K562 (cell line): ENCODE results near the gene PPP1R3E. TPM values are rescaled to one million over a fixed set of nuclear protein-coding genes. Genes with fewer than 3 reads are reported as not detected.

ENCODE experiments used
- ATAC-seq: fragments of 200-7000 bp; cut with Tn5 transposase; 3 replicates; pipeline ENCODE4 v1.9.1; 2020; ENCODE audit warnings: moderate library complexity
- BruUV-seq: library from RNA; stranded (reverse); fragments of 400-500 nt; replicated peaks from 2 replicates; lab custom pipeline; 2021; lab: Mats Ljungman, UMichigan
- CTCF ChIA-PET: fragments of 300-600 bp; formaldehyde crosslinking; extraction: SDS; loops from one replicate; lab custom pipeline; 2021; ENCODE audit warnings: low intra/inter-chr PET ratio; lab: Yijun Ruan, JAX
- POLR2A ChIA-PET: fragments of 300-600, 350-650 bp; sonication (Branson Sonifier 250); formaldehyde crosslinking; extraction: SDS; loops from one replicate; lab custom pipeline; 2021; ENCODE audit warnings: antibody characterized with exemption, inconsistent platforms; lab: Yijun Ruan, JAX
- DNase-seq, 4 experiments: peaks; one replicate each; pipeline versions ENCODE4 v3.0.0 to v3.0.0-alpha.2; 2011 to 2018; ENCODE audit warnings: low spot score in 3 of 4, mixed read lengths in 3 of 4; ENCODE audit errors: extremely low read depth in 1 of 4
- FAIRE-seq: peaks from 2 replicates; lab custom pipeline; 2011; peaks lifted over from hg19 to GRCh38; lab: Jason Lieb, UNC
- H2AFZ ChIP-seq: 2 replicates; pipeline ENCODE4 v1.6.0; 2011; ENCODE audit warnings: low read depth, low read length, control low read depth, inconsistent platforms
- H3K27ac ChIP-seq: fragments of 200-600 bp; 3 replicates; pipeline ENCODE4 v1.8.0; 2011; ENCODE audit warnings: low read depth, mild to moderate bottlenecking, control low read depth, inconsistent platforms, low read length, moderate library complexity, mixed read lengths; ENCODE audit errors: extremely low read depth
- H3K27me3 ChIP-seq, 2 experiments: fragments of 300-600 bp in 1 of 2; 2 replicates in 1 of 2; 3 replicates in 1 of 2; pipeline versions ENCODE4 v1.6.0 to v1.8.0; 2011; ENCODE audit warnings: inconsistent platforms in 2 of 2, low read length in 2 of 2, mild to moderate bottlenecking in 1 of 2, mixed read lengths in 1 of 2, moderate library complexity in 1 of 2; ENCODE audit not compliant: control insufficient read depth in 2 of 2, insufficient read depth in 2 of 2
- H3K36me3 ChIP-seq: fragments of 300-600 bp; 3 replicates; pipeline ENCODE4 v1.8.0; 2011; ENCODE audit warnings: mild to moderate bottlenecking, low read length, inconsistent platforms; ENCODE audit not compliant: control insufficient read depth, insufficient read depth
- H3K4me1 ChIP-seq, 2 experiments: fragments of 200-600 bp in 1 of 2; replicated peaks in 1 of 2; 2 replicates in 1 of 2; 3 replicates in 1 of 2; pipeline versions ENCODE4 v1.5.1 to v1.8.0; 2011; ENCODE audit warnings: inconsistent platforms in 2 of 2, low read length in 2 of 2, mild to moderate bottlenecking in 1 of 2, mixed read lengths in 1 of 2, moderate library complexity in 1 of 2; ENCODE audit not compliant: control insufficient read depth in 2 of 2, insufficient read depth in 2 of 2
- H3K4me2 ChIP-seq: 2 replicates; pipeline ENCODE4 v1.6.1; 2011; ENCODE audit warnings: low read length, control low read depth, inconsistent platforms, mixed read lengths; ENCODE audit not compliant: insufficient read depth
- H3K4me3 ChIP-seq: fragments of 200-600 bp; sonication (generic), shearing (Covaris generic); 2 replicates; pipeline ENCODE4 v1.5.1; 2016; ENCODE audit warnings: control low read depth, inconsistent platforms
- H3K79me2 ChIP-seq: fragments of 200-600 bp; 3 replicates; pipeline ENCODE4 v1.8.0; 2011; ENCODE audit warnings: low read length, inconsistent platforms; ENCODE audit not compliant: control insufficient read depth, insufficient read depth
- H3K9ac ChIP-seq, 2 experiments: 2 replicates each; pipeline versions ENCODE4 v1.6.0 to v1.6.1; 2011; ENCODE audit warnings: low read depth in 2 of 2, low read length in 2 of 2, control low read depth in 1 of 2, inconsistent platforms in 1 of 2, mild to moderate bottlenecking in 1 of 2, mixed read lengths in 1 of 2; ENCODE audit not compliant: insufficient read depth in 1 of 2
- H3K9me1 ChIP-seq: one replicate; pipeline ENCODE4 v1.6.0; 2011; ENCODE audit warnings: inconsistent platforms, mild to moderate bottlenecking, low read length, moderate library complexity; ENCODE audit not compliant: control insufficient read depth, insufficient read depth
- H3K9me3 ChIP-seq: replicated peaks from 2 replicates; pipeline ENCODE4 v1.5.1; 2011; ENCODE audit warnings: low read depth, low read length, inconsistent platforms; ENCODE audit not compliant: control insufficient read depth, insufficient read depth
- H4K20me1 ChIP-seq: replicated peaks from 2 replicates; pipeline ENCODE4 v1.6.1; 2011; ENCODE audit warnings: low read length, inconsistent platforms, mixed read lengths; ENCODE audit not compliant: control insufficient read depth, insufficient read depth
- BMI1 ChIP-seq: fragments of 150-350 bp; IDR thresholded peaks from 2 replicates; pipeline ENCODE4 v1.6.1; 2014; ENCODE audit warnings: low read length
- E2F8 ChIP-seq: fragments of 450-650 bp; IDR thresholded peaks from 2 replicates; pipeline ENCODE4 v1.7.1; 2018; ENCODE audit warnings: mild to moderate bottlenecking, low read depth; ENCODE audit not compliant: partially characterized antibody
- HNRNPH1 ChIP-seq: fragments of 200-400 bp; formaldehyde crosslinking; optimal IDR thresholded peaks from 2 replicates; pipeline ENCODE3; 2017; ENCODE audit warnings: low read depth, mild to moderate bottlenecking, low read length, moderate library complexity
- SMAD1 ChIP-seq: fragments of 150-350 bp; IDR thresholded peaks from 2 replicates; pipeline ENCODE4 v1.6.1; 2014; ENCODE audit warnings: low read length, low read depth; ENCODE audit not compliant: partially characterized antibody
- ZSCAN29 ChIP-seq: fragments of 450-650 bp; IDR thresholded peaks from 2 replicates; pipeline ENCODE4 v1.6.1; 2017
- WGBS: fragments of 100-300 bp; shearing (Covaris generic); methylation state at CpG from one replicate; pipeline ENCODE4 v1.1.6; 2016; ENCODE audit warnings: low coverage, mixed read lengths; ENCODE audit not compliant: insufficient coverage; ENCODE audit errors: missing lambda C conversion rate; 5-methylcytosine and 5-hydroxymethylcytosine counted together
- in situ Hi-C: fragments of 300-500 bp; cut with MboI; formaldehyde crosslinking; loops from 4 replicates; pipeline ENCODE4 v1.15.0; 2018; ENCODE audit warnings: inconsistent platforms, mixed read lengths
- intact Hi-C: fragments of 100-400 bp; cut with micrococcal nuclease; formaldehyde crosslinking; loops from 2 replicates; pipeline ENCODE4 v1.14.2; 2022
- polyA plus RNA-seq, 8 experiments: library from polyadenylated mRNA; depleted of rRNA in 4 of 8; stranded (reverse) in 5 of 8; unstranded in 3 of 8; fragments of >200 nt; fragmentation: Nextera tagmentation in 2 of 8; fragmentation: Illumina TruSeq in 1 of 8; extraction: Ambion mirVana in 2 of 8; extraction: Trizol in 1 of 8; gene quantifications; 2 replicates each; pipeline versions ENCODE4 v1.2.1 to v1.2.3, GENCODE V29; 2011 to 2014; ENCODE audit warnings: inconsistent platforms in 1 of 8, missing spikeins in 1 of 8
- total RNA-seq, 7 experiments: library from RNA; depleted of rRNA in 6 of 7; stranded (reverse); fragments of >200 nt in 6 of 7; fragmentation: Illumina TruSeq in 2 of 7; extraction: Trizol in 2 of 7; gene quantifications; 2 replicates each; pipeline versions ENCODE4 v1.2.1 to v1.2.3, GENCODE V29; 2011 to 2021; ENCODE audit warnings: low replicate concordance in 1 of 7
- TF ChIP-seq, protein P1 (sequence below): fragments of 250-450 bp; sonication (Bioruptor Pico); IDR thresholded peaks from 2 replicates; pipeline ENCODE4 v1.5.0; 2021; ENCODE audit warnings: mild to moderate bottlenecking, moderate library complexity
- TF ChIP-seq, protein P2 (sequence below): sonication (generic); formaldehyde crosslinking; IDR thresholded peaks from 2 replicates; pipeline ENCODE4 v1.4.0; 2020; ENCODE audit warnings: mild to moderate bottlenecking, missing genetic modification reagents
- TF ChIP-seq, protein P3 (sequence below), 3 experiments: fragments of 200-800 bp in 1 of 3; fragments of 250-450 bp in 1 of 3; fragments of 450-650 bp in 1 of 3; sonication (Bioruptor Pico) in 1 of 3; sonication (Bioruptor generic) in 1 of 3; formaldehyde crosslinking in 1 of 3; IDR thresholded peaks; 2 replicates each; pipeline versions ENCODE4 v1.6.1 to v1.8.0; 2016 to 2022; ENCODE audit warnings: mild to moderate bottlenecking in 2 of 3, missing genetic modification characterization in 2 of 3, missing compliant biosample characterization in 1 of 3, moderate library complexity in 1 of 3

The PPP1R3E gene
- total and polyA plus RNA-seq, 9 of the 15 experiments (the other 6 are each of a cell fraction or from before 2014, with no cell fraction given): 3.2 to 18.4 (median 7.6) TPM

DNA sequence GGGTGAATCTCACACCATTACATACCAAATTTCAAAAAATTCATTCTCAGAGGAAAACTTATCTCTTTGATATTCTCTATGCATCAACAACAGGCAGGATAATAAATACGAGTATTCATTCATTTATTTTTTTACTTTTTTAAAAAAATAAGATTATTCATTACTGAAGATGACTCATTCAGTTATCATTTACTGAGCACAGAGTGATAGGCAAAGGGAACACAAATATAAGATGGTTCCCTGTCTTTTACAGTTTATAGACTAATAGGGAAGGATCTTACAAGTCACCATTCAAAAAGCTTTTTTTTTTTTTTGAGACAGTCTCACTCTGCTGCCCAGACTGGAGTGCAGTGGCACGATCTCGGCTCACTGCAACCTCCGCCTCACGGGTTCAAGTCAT lies 13.6 kb upstream of the PPP1R3E start (continued):
- TF ChIP-seq BMI1: no peak

- BruUV-seq: no TSS peak
- Histone ChIP-seq H3K4me1 (peaks cover 18 to 23% of the 10 kb centered on the region in 2 experiments; a peak in 4 of 5 replicates), H3K9me1 (peaks cover 4% of the 10 kb centered on the region), H3K79me2 (peaks cover 45% of the 10 kb centered on the region), H3K4me2 (no peak overlapping the region), H3K4me3 (no peak overlapping the region), H4K20me1 (no peaks in the 10 kb centered on the region), H3K27ac (no peak overlapping the region), H3K9ac (no peak overlapping the region), H3K9me3 (no peaks in the 10 kb centered on the region), H3K27me3 (no peaks in the 10 kb centered on the region), H2AFZ (no peak overlapping the region), H3K36me3 (peaks cover 56% of the 10 kb centered on the region)
- DNase-seq (no peak), FAIRE-seq (no peak), ATAC-seq (no peak)
- CTCF ChIA-PET: no interaction called here
- in situ Hi-C loops (no loop called here), intact Hi-C loops (no loop called here)
- POLR2A ChIA-PET: interaction anchor here (3.9 kb wide), 1 partner anchor 10 kb away, joined by 30 read pairs; the partner anchor contains the start of gene PABPN1
- 100% methylated on average over 1 of the region's 1 CpG for WGBS
- TF ChIP-seq, protein P1, sequence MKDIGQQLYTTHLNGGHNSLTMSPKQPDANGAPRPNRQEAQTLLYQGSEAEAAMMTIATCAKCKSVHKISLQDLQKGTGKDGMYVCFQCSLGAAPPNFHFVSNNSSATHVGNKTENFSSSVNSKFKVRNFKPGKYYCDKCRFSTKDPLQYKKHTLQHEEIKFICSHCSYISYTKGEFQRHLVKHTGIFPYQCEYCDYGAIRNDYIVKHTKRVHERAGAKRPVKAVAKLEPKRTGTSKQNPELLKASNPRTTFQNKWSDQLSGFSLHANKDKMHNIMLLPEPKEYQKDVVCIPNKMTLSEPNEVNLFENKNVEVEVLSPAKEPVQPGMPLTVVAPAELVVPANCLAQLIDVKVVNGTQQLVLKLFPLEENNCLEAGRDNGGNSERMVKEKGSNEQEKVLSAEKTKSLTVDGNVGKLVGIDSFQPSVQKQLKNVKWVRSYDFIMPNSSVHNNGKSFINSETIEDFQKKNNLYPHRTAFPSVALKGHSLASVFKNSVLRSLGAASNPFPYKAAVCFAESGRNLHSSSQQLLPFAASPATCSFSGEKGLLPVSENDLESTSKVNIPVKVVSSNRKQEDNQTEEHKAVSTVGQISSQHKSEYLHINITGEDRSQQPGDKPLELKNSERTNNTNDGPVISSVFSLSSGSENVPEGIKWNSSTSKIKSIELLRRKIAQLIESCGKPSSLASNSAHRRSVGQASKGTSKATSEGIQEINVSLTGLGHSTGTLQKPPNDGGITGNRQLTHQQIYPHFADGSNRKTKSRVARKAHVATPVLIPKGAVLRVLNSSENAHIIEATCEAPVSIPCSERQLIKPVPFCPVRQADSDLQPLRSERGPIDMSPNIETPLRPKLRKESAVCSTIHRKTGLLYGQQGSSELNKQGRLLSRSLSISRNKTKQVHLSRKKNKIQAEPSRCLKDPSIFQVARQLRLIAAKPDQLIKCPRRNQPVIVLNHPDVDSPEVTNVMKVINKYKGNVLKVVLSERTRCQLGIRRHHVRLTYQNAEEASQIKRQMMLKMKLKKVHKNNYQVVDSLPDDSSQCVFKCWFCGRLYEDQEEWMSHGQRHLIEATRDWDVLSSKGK (CRISPR knock-in tag): no peak
- no peak for TF ChIP-seq SMAD1
- TF ChIP-seq ZSCAN29: no peak
- no peak for TF ChIP-seq E2F8
- no peak for TF ChIP-seq HNRNPH1
- TF ChIP-seq, protein P2, sequence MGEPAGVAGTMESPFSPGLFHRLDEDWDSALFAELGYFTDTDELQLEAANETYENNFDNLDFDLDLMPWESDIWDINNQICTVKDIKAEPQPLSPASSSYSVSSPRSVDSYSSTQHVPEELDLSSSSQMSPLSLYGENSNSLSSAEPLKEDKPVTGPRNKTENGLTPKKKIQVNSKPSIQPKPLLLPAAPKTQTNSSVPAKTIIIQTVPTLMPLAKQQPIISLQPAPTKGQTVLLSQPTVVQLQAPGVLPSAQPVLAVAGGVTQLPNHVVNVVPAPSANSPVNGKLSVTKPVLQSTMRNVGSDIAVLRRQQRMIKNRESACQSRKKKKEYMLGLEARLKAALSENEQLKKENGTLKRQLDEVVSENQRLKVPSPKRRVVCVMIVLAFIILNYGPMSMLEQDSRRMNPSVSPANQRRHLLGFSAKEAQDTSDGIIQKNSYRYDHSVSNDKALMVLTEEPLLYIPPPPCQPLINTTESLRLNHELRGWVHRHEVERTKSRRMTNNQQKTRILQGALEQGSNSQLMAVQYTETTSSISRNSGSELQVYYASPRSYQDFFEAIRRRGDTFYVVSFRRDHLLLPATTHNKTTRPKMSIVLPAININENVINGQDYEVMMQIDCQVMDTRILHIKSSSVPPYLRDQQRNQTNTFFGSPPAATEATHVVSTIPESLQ (CRISPR knock-in tag): no peak
- TF ChIP-seq, protein P3, sequence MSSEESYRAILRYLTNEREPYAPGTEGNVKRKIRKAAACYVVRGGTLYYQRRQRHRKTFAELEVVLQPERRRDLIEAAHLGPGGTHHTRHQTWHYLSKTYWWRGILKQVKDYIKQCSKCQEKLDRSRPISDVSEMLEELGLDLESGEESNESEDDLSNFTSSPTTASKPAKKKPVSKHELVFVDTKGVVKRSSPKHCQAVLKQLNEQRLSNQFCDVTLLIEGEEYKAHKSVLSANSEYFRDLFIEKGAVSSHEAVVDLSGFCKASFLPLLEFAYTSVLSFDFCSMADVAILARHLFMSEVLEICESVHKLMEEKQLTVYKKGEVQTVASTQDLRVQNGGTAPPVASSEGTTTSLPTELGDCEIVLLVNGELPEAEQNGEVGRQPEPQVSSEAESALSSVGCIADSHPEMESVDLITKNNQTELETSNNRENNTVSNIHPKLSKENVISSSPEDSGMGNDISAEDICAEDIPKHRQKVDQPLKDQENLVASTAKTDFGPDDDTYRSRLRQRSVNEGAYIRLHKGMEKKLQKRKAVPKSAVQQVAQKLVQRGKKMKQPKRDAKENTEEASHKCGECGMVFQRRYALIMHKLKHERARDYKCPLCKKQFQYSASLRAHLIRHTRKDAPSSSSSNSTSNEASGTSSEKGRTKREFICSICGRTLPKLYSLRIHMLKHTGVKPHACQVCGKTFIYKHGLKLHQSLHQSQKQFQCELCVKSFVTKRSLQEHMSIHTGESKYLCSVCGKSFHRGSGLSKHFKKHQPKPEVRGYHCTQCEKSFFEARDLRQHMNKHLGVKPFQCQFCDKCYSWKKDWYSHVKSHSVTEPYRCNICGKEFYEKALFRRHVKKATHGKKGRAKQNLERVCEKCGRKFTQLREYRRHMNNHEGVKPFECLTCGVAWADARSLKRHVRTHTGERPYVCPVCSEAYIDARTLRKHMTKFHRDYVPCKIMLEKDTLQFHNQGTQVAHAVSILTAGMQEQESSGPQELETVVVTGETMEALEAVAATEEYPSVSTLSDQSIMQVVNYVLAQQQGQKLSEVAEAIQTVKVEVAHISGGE (CRISPR knock-in tag; IDR thresholded peaks at IDR 0.05): no peak
Observed at GRCh38 chr14:23310546-23310945, 7.9 kb upstream of the PPP1R3E start.
